G401 (cell line): Measurements from ENCODE around the gene RBP3. TPM values are rescaled to one million over a fixed set of nuclear protein-coding genes. Genes with fewer than 3 reads are reported as not detected.

Experiments used
- DNase-seq: peaks from one replicate; pipeline ENCODE4 v3.0.0-alpha.2; 2015; ENCODE audit warnings: low spot score
- in situ Hi-C: cut with HindIII; loops from 2 replicates; pipeline ENCODE4 v1.10.0; 2016; ENCODE audit warnings: low sequenced_read_pairs, mixed read lengths
- total RNA-seq: library from RNA; depleted of rRNA; stranded (reverse); fragments of >200 nt; shearing (Covaris generic); gene quantifications from 2 replicates; pipeline ENCODE4 v1.2.3, GENCODE V29; 2014

RBP3 gene
- total RNA-seq, 1 experiment from 2014 or later, result not detected

DNA sequence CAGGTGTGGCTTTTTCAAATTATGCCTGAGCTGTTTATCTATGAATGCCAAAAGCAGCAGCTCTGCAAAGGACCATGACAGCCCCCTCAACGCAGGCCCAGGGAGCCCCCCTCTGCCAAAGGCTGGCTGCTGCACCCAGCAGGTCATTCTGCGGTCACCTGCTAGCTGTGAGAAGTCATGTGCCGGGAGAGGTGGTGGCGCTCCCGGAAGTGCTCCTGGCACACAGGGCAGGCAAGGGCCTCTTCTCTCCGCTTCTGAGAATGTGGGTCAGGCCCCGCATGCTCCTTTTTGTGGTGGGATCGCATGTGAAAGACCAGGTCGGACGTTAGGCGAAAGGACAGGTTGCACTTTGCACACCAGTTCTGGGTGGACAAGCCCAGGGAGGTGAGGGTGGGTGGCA is 19.5 kb downstream of the RBP3 start:
- DNase-seq, result no peak
- in situ Hi-C loops, result no loop called here

DNA sequence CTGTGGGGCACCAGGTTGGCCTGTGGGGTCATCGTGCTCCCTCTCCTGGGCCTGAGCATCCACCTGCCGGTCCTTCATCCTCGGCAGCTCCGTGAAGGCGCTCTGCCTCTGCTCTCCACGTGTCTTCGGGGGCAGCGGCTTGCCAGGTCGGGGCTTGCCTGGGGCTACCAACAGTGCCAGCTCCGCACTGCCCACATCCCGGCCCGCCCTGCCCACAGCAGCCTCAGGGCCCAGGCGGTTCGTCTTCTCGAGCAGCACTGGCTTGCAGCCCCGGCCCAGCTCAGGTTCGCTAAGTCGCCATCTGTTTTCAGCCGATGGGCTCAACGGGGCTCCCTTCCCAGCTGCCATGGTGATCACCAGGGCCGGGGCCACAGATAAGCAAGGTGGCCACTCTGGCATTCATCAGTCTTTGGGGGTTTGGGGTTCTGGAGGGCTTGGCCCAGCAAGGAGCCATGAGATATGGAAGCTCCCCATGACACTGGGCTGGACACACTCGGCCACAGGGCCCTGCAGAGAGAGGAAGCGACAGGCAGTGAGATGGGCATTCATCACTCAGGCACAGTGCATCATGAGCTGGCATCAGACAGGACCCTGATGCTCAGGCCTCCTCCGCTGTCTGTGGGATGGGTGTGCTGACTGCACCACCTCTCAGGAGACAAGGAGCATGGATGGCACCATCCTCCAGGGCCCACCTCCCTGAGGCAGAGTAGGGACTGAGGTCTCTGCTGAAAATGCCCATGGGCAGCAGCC is 20.4 kb downstream of the RBP3 start:
- in situ Hi-C loops, result no loop called here
- peak; percentile 52 for DNase-seq

DNA sequence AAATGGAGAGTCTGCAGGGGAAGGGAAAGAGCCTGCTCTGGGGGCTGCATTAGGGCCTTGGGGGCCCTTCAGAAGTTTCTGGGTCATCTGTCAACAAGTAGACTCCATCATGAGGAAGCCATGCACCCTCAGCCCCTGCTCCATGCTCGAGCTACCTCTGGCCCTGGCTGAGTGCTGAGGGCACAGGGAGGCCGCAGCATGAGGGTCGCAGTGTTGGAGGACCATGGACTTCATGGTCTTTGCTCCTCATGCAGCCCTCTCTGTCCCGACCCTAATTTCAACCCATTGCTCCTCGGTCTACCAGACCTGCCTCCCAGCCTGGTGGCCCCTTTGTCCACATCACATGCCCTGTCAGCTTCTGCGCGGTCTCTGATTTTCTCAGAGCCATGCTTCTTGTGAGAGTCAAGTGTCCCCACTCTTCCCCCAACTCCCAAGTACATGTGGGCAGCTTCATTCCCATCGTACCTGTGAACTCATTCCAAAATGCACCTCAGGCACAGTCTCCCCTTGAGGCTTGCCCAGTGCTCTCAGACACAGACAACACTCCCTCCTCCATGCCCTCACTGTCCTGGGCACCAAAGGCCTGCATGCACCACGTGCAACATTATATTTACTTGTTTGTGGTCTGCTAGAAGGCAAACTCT is 21.2 kb downstream of the RBP3 start:
- in situ Hi-C loops, result no loop called here
- DNase-seq, result no peak

DNA sequence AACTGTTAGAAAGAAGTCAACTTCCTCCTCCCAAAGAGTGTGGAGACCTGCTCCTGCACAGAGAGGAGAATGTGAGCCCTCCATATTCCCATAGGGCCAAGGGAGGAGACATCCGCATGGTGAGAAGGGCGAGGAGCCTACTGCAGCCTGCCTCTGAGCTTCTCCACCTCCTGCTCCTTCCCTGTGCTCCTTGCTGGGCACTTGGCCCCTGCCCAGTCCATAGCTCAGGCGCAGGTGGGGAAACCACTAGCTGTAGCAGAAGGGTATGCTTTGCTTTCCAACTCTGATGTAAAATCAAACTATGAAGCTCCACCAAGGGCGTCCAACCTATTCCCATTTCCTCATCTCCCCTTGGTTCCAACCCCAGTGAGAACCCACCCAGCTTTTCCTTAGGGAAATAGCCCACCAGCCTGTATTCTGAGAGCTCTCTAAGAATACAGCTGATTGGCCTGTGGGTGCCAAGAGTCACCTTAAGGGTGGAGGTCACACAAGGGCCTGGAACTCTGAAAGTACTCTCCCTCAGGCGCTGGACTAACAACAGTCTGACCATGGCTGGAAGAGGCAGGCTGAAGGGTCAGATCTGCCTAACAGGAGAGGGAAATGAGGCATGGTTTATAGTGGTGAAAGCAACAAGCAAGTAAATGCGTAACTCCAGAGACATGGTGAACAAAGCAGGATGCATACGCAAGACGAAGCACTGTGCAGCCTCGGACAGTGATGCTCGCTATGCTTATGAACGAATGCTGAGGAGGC is 22.0 kb downstream of the RBP3 start:
- no peak for DNase-seq
- in situ Hi-C loops, result no loop called here

DNA sequence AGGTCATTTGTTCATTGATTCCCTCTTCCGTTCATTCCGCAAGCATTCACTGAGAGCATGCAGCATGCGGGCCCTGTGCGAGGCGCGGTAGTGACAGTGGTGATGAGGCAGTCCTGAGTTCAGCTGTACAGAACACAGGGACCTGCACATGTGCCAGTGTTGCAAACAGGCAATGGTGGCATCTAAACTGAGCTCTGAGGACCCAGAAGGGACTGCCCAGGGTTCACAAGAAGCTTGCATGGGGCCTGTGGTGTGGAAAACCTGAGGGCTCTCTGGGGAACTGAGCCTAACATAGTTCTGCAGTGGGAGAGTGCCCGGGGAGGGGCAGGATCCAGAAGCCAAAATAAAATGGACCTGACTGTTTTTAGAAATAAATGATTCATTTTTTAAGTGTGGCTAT is 22.7 kb downstream of the RBP3 start:
- in situ Hi-C loops, result no loop called here
- no peak for DNase-seq

DNA sequence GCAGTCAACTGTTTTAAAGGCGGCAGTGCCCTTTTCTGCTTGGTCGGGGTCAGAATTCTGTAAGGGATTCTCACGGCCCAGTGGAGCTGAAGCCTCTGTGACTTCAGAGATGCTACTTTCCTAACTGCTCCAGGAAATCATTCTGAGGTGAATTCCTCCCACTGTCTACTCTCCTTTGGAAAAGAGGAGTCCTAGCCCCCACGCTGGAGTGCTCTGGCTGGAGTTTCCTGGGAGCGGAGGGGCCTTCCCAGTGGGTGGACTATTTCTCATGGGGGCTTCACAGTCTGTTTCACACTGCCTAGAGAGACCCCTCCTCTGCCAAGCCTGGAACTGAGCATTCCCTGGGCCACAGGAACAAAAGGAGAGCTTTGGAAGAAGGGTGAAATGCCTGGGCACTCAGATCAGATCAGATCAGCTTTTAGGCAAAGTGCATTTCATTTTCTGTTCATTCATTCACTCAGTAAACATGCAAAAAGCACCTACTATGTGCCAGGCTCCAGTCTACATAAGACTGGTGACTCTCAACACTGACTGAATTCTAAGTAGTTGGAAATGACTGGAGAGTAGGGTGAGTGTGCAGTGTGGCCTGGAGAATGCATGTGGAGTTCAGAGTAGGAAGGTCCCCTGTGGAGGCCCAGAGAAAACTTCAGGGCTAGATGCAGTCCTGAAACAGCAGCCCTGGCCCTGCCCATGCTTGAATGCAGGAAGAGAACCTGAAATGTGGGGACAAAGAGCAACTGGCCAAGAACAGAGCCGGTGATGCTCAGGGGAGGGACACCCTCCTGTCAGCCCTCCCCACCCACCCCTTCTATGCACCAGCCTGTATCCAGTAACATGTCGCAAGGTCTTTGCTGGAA is 23.7 kb downstream of the RBP3 start:
- in situ Hi-C loops, result no loop called here
- no peak for DNase-seq

DNA sequence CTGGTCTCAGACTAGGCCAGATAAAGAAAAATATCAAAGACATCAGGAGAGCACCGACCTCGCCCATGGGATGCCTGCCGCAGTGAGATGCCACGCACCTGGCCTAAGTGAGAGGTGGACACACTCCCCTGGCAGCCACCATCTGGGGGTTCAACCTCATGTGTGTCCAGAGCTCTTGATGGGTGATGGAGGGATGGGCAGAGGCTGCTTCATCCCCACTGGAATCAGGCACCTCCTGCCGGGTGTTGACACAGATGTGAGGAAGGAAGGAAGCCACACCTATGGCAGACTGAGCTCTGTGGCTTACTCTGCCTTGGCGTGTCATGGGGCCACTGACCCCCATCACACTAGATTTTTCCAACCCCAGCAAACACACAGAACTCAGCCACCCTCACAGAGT is 24.6 kb downstream of the RBP3 start:
- in situ Hi-C loops, result no loop called here

DNA sequence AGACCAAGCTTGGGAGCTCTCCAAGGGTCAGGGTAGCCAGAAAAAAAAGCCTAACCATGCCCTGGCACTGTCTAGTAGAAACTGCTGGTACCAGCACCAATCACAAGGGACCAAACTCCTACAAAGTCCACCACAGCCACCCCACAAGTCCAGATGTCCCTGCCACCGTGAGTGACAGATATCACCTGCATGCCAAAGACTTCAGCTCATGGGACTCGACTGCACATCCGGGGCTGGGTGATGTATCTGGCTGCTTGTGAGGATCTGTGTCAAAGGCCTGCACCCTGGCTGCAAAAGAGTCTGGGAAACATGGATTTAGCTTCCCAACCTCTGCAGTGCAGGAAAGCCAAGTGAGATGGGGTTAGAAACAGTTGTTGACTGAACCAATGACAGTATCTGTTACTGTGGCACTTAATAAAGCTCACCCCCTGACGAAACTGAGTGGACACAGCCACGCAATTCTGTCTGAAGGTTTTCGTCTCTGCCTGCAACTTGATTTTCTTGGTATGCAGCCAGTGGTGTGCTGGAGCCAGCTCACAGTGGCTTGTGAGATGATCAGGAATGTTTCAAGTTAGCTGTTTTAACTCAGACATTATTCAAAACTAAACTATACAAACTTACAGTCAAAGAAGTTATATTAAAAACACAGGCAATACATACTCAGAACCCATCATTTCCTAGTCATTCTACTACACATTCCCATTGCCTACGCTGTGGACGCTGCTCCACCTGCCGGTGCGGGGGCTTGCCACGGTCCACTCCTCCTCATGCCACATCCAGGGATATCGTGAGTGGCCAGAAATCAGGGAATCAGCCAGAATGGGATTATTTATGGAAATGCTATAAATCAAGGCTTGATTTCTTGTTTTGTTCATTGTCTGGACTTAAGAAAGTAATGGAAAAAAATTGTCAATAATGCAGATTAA is 26.7 kb downstream of the RBP3 start:
- DNase-seq, result no peak
- in situ Hi-C loops, result no loop called here

More for the DNA sequence above, 24.6 kb downstream of the RBP3 start:
- no peak for DNase-seq

DNA sequence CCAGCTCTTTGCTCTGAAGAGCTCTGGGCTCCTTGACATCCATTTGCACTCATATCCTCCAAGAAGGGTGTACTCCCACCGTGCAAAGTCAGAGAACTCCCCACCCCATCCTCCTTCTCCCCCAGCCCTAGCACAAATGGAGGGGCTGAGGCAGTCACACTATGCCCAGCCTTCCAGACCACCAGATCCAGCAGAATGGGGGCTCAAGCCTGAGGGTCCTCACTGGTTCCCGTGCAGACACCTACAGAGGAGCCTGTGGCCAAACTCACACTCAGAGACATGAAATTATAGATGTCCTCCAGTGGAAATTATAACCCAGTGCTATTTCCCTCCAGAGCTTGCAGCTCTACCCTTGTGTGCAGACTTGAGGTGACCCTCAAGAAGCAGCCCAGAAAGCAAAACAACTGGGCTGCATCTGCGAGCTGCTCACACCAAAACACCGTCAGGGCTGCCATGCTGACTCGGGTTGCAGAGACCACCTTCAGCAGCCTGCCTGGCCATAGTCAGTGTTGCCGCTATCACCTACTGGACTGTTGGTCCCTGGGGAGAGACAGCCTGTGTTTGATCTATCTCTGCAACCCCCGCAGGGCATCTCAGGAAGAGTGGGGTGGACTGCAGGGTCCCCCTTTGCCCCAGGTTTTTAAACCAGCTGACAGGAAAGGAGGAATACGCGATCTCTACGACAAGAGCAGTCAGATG is 28.5 kb downstream of the RBP3 start:
- in situ Hi-C loops, result no loop called here
- no peak for DNase-seq

DNA sequence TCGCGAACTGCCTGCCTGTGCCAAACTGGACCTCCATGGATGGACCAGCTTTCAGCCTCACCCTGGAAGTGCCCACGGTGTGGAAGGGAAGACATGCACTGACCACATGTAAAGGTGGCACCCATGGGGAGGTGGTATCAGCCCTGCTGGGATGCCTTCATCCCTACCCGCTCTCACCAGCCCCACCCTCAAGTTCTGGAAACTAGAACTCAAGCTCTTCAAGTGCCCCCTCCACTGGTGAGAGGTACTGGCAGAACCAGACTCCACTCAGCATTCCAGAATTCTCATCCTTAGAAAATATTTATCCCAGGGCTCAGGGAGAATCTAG is 30.0 kb downstream of the RBP3 start:
- in situ Hi-C loops, result no loop called here
- no peak for DNase-seq

DNA sequence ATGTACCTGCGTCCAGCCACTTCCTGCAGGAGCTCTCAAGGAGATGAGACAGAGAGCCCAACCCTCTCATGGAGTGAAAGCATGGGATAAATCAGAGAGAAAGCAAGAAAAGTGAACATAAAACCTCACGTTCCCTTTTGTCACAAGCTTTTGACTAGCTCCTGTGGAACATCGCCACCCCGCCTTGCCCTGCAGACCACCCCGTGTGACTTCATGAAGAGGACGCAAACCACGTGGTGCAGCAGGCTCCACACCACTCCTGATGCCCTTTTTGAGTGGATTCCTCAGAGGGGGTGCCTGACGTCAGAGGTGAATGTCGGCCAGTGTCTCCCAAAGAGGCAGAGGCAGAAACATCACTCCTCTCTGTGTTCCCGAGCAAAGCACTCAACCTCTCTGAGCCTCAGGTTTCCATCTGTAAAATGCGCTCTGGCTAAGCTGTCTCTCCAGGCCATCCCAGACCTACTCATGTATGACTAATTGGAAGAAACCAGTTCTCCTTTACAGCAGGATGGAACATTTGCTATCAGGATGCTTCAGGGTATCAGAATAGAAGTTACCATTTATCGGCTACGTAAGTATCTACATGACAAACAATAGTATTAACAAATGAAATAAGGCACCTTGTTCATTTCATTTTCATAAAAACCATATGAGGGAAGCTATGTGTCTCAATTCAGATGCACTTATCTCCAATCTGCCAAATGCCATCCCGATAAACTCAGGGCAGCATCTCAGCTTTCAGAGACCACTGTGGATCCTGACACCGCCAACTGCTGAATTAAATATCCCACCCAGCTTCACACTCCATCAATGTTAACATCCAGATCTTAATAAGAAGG is 30.7 kb downstream of the RBP3 start:
- no peak for DNase-seq
- in situ Hi-C loops, result no loop called here

DNA sequence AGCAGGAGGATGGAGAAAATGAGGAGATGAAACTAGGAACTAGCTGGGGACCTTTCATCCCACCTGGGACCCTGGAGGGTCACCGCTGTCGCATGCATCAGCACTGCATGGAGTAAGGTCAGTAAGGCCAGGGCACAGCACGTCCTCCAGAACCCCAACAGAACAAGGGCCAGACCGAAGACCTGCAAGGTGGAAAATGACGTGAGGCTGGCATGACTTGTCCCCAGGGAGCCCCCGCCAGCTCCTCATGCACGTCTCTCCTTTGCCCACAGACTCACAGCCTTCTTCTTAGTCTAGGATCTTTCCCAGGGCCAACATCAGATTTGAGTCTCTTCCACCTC is 31.3 kb downstream of the RBP3 start:
- in situ Hi-C loops, result no loop called here

DNA sequence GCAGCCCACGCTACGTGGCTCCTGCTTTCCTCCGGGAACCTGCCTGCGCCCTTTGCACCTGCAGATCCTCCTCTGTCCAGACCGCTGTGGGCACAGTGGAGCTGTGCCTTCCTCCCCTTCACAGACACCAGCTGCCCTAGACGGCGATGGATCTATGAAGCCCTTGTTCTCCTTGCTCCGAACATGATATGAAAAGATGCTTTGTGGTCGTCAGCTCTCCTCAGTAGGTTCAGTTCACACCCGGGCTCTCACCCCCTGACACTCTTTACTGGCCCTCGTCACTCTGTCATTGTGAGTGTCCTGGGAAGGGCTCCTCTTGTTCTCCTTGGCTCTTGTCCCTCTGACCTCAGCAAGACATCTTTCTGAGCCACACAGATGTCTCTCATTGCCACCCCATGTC is 31.7 kb downstream of the RBP3 start:
- in situ Hi-C loops, result no loop called here

More for the DNA sequence above, 31.3 kb downstream of the RBP3 start:
- no peak for DNase-seq

DNA sequence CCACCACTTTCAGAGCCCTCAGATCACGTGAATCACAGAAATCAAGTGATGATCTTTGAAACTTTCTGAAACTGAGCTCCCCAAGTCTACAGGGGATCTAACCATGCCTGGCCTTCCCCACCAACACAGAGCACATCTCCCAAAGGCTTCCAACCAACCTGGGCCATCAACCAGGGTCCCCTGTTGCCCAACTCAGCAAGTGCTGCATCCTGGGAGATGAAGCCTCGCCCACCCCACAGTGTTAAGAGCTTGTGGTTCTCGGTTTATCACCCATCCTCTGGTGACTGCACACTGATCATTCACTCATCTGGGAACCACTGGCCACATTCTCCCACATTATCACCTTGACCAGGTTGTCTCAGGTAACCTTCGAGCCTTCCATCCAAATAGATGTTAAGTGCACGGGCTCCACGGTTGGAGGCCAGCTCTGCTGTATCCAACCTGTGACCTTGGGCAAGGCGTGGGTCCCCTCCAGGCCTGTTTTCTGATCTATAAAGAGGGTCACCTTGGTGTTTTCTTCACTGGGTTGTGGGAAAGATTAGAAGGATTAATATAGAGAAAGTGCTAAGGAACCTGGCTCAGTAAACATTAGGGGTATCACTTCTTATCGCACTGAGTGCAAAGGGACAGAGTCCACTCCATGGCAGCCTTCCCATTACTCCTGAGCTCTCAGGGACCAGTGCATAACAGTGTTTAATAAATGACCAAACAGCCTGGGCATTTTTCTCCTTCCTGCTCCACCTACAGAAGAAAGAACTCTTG is 32.4 kb downstream of the RBP3 start:
- in situ Hi-C loops, result no loop called here

More for the DNA sequence above, 31.7 kb downstream of the RBP3 start:
- no peak for DNase-seq

DNA sequence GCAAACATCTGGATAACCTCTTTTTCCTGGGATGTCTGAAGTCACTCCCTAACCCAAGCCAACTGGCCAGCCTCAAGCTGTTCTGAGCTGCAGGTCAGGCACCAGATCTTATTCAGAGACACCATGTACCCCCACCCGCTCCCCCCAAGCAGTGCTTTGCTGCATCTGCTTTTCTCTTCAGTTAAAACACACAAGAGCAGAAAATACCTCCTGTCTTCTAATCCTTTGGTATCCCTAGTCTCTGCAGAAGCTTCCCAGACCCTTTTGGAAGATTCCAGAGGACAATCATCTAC is 32.9 kb downstream of the RBP3 start:
- no peak for DNase-seq
- in situ Hi-C loops, result no loop called here

More for the DNA sequence above, 32.4 kb downstream of the RBP3 start:
- no peak for DNase-seq

DNA sequence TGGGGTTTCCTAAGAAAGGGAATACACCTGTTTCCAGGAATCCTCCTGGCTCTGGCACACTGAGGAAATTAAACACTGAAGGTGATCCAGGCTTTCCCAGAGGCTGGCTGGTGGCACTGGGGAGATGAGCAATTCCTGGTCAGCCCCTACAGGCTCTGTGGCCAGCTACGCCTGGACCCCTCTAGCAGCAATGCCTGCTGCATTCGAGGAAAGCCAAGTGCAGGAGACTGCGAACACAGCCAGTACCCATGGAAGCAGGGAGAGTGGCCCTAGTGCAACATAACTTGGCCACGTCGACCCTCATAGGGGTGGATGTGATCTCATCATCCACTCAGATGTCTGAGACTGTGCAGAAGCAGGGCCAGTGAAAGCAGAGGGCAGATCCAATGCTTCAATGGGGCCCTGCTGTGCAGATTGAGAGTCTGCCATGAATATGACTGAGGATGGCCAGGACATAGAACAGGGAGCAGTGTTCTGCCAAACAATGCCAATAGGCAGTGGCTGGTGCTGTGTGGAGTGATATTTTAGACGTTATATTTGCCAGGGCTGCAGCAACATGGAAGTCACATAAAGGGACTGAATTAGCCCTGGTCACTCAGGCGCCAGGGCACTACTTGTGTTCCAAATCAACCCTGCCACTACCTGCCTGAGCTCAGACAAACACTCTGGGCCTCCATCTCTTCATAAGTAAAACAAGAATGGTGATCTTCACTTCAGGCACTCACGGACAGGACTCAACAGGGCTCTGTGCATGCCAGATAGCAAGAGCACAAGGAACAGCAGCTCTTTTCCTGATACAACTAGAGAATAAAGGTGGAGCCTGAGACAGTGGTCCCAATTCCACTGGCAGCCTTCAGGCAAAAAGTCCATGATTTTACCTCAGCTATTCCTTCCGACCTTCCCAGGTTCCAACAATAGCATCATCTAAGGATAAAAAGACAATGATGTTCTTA is 33.5 kb downstream of the RBP3 start:
- DNase-seq, result peak; percentile 86
- in situ Hi-C loops, result no loop called here
